Calu3 (cell line): Measurements from ENCODE around the gene TENM3. TPM values are rescaled to one million over a fixed set of nuclear protein-coding genes. Genes with fewer than 3 reads are reported as not detected.

Experiments
- BruUV-seq: library from RNA; stranded (reverse); fragments of 400-500 nt; replicated peaks from 2 replicates; lab custom pipeline; 2021; lab: Mats Ljungman, UMichigan
- CTCF ChIA-PET: fragments of 300-600 bp; sonication (Branson Sonifier 250); formaldehyde crosslinking; loops from one replicate; lab custom pipeline; 2022; ENCODE audit warnings: antibody characterized with exemption; lab: Charles Lee
- DNase-seq: peaks from one replicate; pipeline ENCODE4 v3.0.0; 2022
- H3K27ac Mint-ChIP-seq: one replicate; pipeline ENCODE4 v1.8.0; 2022; ENCODE audit warnings: mixed read lengths; ENCODE audit not compliant: unreplicated experiment
- H3K27me3 Mint-ChIP-seq: one replicate; pipeline ENCODE4 v1.8.0; 2022; ENCODE audit warnings: mixed read lengths; ENCODE audit not compliant: unreplicated experiment
- H3K36me3 Mint-ChIP-seq: one replicate; pipeline ENCODE4 v1.8.0; 2022; ENCODE audit warnings: mild to moderate bottlenecking, moderate library complexity, mixed read lengths; ENCODE audit not compliant: insufficient read depth, unreplicated experiment
- H3K4me1 Mint-ChIP-seq: one replicate; pipeline ENCODE4 v1.8.0; 2022; ENCODE audit warnings: mild to moderate bottlenecking, low read depth, mixed read lengths; ENCODE audit not compliant: unreplicated experiment
- H3K4me3 Mint-ChIP-seq: one replicate; pipeline ENCODE4 v1.8.0; 2022; ENCODE audit warnings: mild to moderate bottlenecking, low read depth, moderate library complexity, mixed read lengths; ENCODE audit not compliant: unreplicated experiment
- H3K9me3 Mint-ChIP-seq: one replicate; pipeline ENCODE4 v1.8.0; 2022; ENCODE audit warnings: low read depth, mixed read lengths; ENCODE audit not compliant: unreplicated experiment
- intact Hi-C: fragments of 100-400 bp; cut with micrococcal nuclease; formaldehyde crosslinking; loops from one replicate; pipeline ENCODE4 v1.10.0; 2022; ENCODE audit not compliant: unreplicated experiment
- total RNA-seq: library from RNA; stranded (reverse); gene quantifications from 2 replicates; pipeline ENCODE4 v1.2.3, GENCODE V29; 2022
- TF ChIP-seq, protein P1 (sequence below): fragments of 200-600 bp; IDR thresholded peaks from one replicate; pipeline ENCODE4 v1.8.0; 2022; ENCODE audit warnings: antibody characterized with exemption; ENCODE audit not compliant: unreplicated experiment

TENM3 gene
- total RNA-seq, 1 experiment from 2014 or later: 5.9 TPM

DNA sequence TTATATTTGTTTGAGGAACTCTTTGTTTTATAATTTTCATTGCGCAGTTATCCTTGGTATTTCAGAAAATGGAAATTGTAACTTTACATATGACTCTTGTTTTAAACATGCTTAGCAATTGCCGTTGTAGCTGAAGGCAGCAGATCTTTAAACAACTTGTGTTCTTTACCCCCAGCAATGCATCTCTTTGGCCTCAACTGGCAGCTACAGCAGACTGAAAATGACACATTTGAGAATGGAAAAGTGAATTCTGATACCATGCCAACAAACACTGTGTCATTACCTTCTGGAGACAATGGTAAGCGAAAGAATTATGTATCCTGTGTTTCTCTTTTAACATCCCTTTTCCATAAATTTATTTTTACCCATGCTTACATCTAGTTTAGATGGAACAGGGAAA, 410.4 kb downstream of the TENM3 start:
- no peak for DNase-seq
- H3K4me1 Mint-ChIP-seq: no peaks in the 10 kb centered on the region
- no peak overlapping the region for H3K4me3 Mint-ChIP-seq
- TF ChIP-seq, protein P1, sequence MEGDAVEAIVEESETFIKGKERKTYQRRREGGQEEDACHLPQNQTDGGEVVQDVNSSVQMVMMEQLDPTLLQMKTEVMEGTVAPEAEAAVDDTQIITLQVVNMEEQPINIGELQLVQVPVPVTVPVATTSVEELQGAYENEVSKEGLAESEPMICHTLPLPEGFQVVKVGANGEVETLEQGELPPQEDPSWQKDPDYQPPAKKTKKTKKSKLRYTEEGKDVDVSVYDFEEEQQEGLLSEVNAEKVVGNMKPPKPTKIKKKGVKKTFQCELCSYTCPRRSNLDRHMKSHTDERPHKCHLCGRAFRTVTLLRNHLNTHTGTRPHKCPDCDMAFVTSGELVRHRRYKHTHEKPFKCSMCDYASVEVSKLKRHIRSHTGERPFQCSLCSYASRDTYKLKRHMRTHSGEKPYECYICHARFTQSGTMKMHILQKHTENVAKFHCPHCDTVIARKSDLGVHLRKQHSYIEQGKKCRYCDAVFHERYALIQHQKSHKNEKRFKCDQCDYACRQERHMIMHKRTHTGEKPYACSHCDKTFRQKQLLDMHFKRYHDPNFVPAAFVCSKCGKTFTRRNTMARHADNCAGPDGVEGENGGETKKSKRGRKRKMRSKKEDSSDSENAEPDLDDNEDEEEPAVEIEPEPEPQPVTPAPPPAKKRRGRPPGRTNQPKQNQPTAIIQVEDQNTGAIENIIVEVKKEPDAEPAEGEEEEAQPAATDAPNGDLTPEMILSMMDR: no peak
- intact Hi-C loops: no loop called here
- no peak overlapping the region for H3K27ac Mint-ChIP-seq
- CTCF ChIA-PET: no interaction called here
- peaks cover 5% of the 10 kb centered on the region for H3K36me3 Mint-ChIP-seq
- no peaks in the 10 kb centered on the region for H3K27me3 Mint-ChIP-seq
- BruUV-seq: no TSS peak
- H3K9me3 Mint-ChIP-seq: no peaks in the 10 kb centered on the region

DNA sequence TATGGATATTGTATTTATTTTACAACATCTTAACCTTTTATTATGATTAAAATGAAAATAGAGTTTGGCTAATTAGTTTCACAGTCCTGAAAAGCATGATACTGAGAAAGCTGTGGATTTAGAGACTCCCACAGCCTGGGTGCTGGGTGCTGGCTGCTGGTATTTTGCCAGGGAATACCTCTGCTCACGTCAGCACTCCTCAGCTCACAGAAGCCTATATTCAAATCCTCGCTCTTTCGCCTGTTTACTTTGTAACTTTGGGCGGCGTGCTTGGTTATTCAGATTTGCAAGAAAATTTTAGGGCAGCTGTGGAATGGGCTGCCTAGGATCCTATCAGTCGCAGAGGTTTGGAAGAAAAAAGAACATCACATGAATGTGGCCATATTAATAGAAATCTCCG, 412.1 kb downstream of the TENM3 start:
- Mint-ChIP-seq H3K27ac (no peak overlapping the region), H3K36me3 (peaks cover 2% of the 10 kb centered on the region), H3K9me3 (no peaks in the 10 kb centered on the region), H3K4me3 (no peak overlapping the region), H3K4me1 (no peaks in the 10 kb centered on the region), H3K27me3 (no peaks in the 10 kb centered on the region)
- no peak for DNase-seq
- BruUV-seq: no TSS peak
- CTCF ChIA-PET: no interaction called here
- intact Hi-C loops: no loop called here
- TF ChIP-seq, protein P1: no peak

DNA sequence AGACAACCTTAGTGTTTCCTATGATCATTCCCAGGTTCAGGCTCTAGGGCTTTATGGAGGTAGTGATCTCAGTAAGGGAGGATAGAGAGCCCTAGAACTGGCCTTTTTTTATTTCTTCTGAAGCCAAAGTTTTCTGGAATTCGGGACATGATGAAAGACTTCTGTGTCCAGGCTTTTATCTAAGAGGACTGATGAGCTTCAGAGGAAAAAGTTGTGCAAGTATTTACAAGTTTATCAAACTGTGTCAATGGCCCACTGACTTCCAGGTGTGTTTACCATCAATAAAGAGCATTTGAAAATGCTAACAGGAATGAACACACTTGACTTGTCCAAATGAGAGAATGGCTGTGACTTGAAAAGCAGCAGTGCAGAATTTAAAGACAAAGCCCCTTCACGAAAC, 419.3 kb downstream of the TENM3 start:
- TF ChIP-seq, protein P1: no peak
- Mint-ChIP-seq H3K4me3 (no peak overlapping the region), H3K27me3 (no peaks in the 10 kb centered on the region), H3K9me3 (no peaks in the 10 kb centered on the region), H3K36me3 (no peaks in the 10 kb centered on the region), H3K27ac (no peak overlapping the region), H3K4me1 (no peaks in the 10 kb centered on the region)
- intact Hi-C loops: no loop called here
- no TSS peak for BruUV-seq
- CTCF ChIA-PET: no interaction called here
- DNase-seq: no peak

DNA sequence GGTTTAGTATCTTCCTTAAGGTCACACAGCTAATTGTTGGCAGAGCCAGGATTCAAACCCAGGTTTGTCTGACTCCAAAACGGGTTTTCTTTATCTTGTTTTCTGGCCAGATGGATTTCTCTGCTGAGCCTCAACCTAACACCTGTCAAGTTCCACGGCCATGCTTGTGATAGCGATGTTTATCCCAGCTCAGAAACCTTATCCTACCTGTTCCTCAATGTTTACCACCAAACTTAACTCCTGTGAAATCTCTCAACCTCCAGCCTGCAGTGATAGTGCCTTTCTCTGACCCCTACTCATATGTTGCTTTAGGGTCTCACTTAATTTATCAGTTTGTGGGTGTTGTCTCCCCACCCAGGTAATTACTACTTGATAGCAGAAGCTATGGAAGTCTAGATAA, 428.0 kb downstream of the TENM3 start:
- Mint-ChIP-seq H3K9me3 (no peaks in the 10 kb centered on the region), H3K27ac (no peak overlapping the region)
- TF ChIP-seq, protein P1: no peak

DNA sequence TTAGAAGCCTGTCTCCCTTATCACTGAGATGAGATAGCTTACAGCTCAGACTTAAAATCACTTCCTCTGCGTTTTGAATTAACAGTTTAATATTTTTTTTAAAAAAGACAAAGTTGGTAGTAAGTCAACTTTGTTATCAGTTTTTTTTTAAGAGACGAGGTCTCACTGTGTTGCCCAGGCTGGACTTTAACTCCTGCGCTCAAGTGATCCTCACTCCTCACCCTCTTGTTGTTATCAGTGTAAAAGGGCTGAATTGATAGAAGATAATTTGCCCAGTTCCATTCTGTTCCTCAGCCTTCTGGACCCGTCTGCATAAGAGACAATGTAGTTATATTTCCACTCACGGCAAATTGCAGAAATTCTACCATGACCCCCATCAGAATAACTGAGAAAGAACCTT, 428.5 kb downstream of the TENM3 start:
- Mint-ChIP-seq H3K36me3 (no peaks in the 10 kb centered on the region), H3K4me3 (no peak overlapping the region), H3K4me1 (no peaks in the 10 kb centered on the region), H3K27me3 (no peaks in the 10 kb centered on the region), H3K9me3 (no peaks in the 10 kb centered on the region), H3K27ac (no peak overlapping the region)
- TF ChIP-seq, protein P1: no peak
- no TSS peak for BruUV-seq
- intact Hi-C loops: no loop called here
- DNase-seq: no peak
- CTCF ChIA-PET: no interaction called here

More for the DNA sequence above, 428.0 kb downstream of the TENM3 start:
- intact Hi-C loops: no loop called here
- no peaks in the 10 kb centered on the region for H3K27me3 Mint-ChIP-seq
- no TSS peak for BruUV-seq
- no peaks in the 10 kb centered on the region for H3K4me1 Mint-ChIP-seq
- no peak overlapping the region for H3K4me3 Mint-ChIP-seq
- no peaks in the 10 kb centered on the region for H3K36me3 Mint-ChIP-seq
- CTCF ChIA-PET: no interaction called here
- no peak for DNase-seq
